Spleen (tissue), 11 donors: ENCODE measurements around the gene NPNT. TPM values are rescaled to one million over a fixed set of nuclear protein-coding genes. Genes with fewer than 3 reads are reported as not detected.

Source experiments
- DNase-seq: peaks from one replicate; pipeline ENCODE4 v3.0.0-alpha.2; 2020
- H3K27ac ChIP-seq, 8 donors: fragments of 200-600 bp; sonication (generic) in 7 of 8; 1 replicate in 4 of 8; 2 replicates in 4 of 8; pipeline versions ENCODE4 v1.5.0 to v1.8.0; 2016 to 2021; ENCODE audit warnings: inconsistent platforms in 4 of 8, mild to moderate bottlenecking in 4 of 8, moderate library complexity in 1 of 8
- H3K27me3 ChIP-seq, 7 donors: fragments of 200-600 bp; sonication (generic) in 6 of 7; replicated peaks in 1 of 7; 1 replicate in 4 of 7; 2 replicates in 3 of 7; pipeline versions ENCODE4 v1.5.0 to v1.8.0; 2016 to 2021; ENCODE audit warnings: inconsistent platforms in 3 of 7, mild to moderate bottlenecking in 1 of 7
- H3K36me3 ChIP-seq, 6 donors: fragments of 200-600 bp; sonication (generic) in 5 of 6; 1 replicate in 4 of 6; 2 replicates in 2 of 6; pipeline versions ENCODE4 v1.5.0 to v1.8.0; 2016 to 2021; ENCODE audit warnings: inconsistent platforms in 2 of 6
- H3K4me1 ChIP-seq, 6 donors: fragments of 200-600 bp; sonication (generic) in 5 of 6; 1 replicate in 3 of 6; 2 replicates in 3 of 6; pipeline versions ENCODE4 v1.5.0 to v1.8.0; 2016 to 2021; ENCODE audit warnings: inconsistent platforms in 3 of 6
- H3K4me3 ChIP-seq, 8 donors: fragments of 200-600 bp; sonication (generic) in 7 of 8; 1 replicate in 4 of 8; 2 replicates in 4 of 8; pipeline versions ENCODE4 v1.5.0 to v1.8.0; 2016 to 2021; ENCODE audit warnings: inconsistent platforms in 4 of 8, mild to moderate bottlenecking in 4 of 8, moderate library complexity in 2 of 8
- H3K9me3 ChIP-seq, 8 donors: fragments of 200-600 bp; sonication (generic) in 7 of 8; 1 replicate in 4 of 8; 2 replicates in 4 of 8; pipeline versions ENCODE4 v1.5.0 to v1.8.0; 2016 to 2021; ENCODE audit warnings: inconsistent platforms in 4 of 8
- CTCF ChIP-seq, 11 experiments: fragments of 200-600 bp in 7 of 11; fragments of 450-650 bp in 4 of 11; sonication (generic) in 4 of 11; IDR thresholded peaks in 8 of 11; conservative IDR thresholded peaks in 3 of 11; 1 replicate in 7 of 11; 2 replicates in 4 of 11; pipeline versions ENCODE4 v1.4.0 to v1.8.0; 2016 to 2021; ENCODE audit warnings: antibody characterized with exemption in 11 of 11, inconsistent platforms in 4 of 11, mild to moderate bottlenecking in 1 of 11
- POLR2A ChIP-seq, 3 donors: fragments of 450-650 bp; IDR thresholded peaks; one replicate each; pipeline ENCODE4 v1.5.1; 2017; ENCODE audit warnings: antibody characterized with exemption in 3 of 3, mild to moderate bottlenecking in 1 of 3
- POLR2AphosphoS5 ChIP-seq, 3 donors: sonication (generic); formaldehyde crosslinking; IDR thresholded peaks; one replicate each; pipeline ENCODE4 v1.5.1; 2017; ENCODE audit warnings: antibody characterized with exemption in 3 of 3
- WGBS, 5 donors: extraction: QIAGEN DNeasy Blood & Tissue Kit in 3 of 5; methylation state at CpG; one replicate each; pipeline versions ENCODE4 v1.1.5 to v1.1.7; 2013 to 2018; 5-methylcytosine and 5-hydroxymethylcytosine counted together
- intact Hi-C: fragments of 100-400 bp; cut with DNase I; formaldehyde crosslinking; loops from one replicate; pipeline ENCODE4 v1.15.0; 2023; ENCODE audit warnings: low total_unique reads
- polyA plus RNA-seq, 3 donors: library from polyadenylated mRNA; stranded (reverse); fragments of 200-250 nt; gene quantifications; one replicate each; pipeline ENCODE4 v1.2.1, GENCODE V29; 2013
- total RNA-seq, 7 donors: library from RNA; depleted of rRNA in 3 of 7; stranded (reverse); fragments of >200 nt in 3 of 7; fragmentation: NEBNext Ultra II Directional in 4 of 7; extraction: Animal tissue kit (Norgen Biotek cat#: 25700) in 4 of 7; gene quantifications; one replicate each; pipeline versions ENCODE4 v1.1.0 to v1.2.1, GENCODE V29; 2016 to 2021
- donor health status: healthy with polysubstance abuse.
- donor health status: DM: no; HTN: no; CAD: no; lungs with moderate emphysema.
- donor health status: DM: no; HTN: no; CAD: no.
- donor health status: Bipolar disorder and iron deficiency.
- donor health status: healthy.
- donor health status: DM: no; HTN: no; CAD: no.
- donor health status: DM: yes; HTN: yes; CAD: no.

Gene NPNT
- total and polyA plus RNA-seq, 10 donors: 3.6 to 40.1 (median 14.0) TPM

GRCh38 chr4:105992641-105993305, 97.5 kb downstream of the NPNT start:
- intact Hi-C loops: no loop called here

GRCh38 chr4:105994061-105994460, 98.8 kb downstream of the NPNT start:
- TF ChIP-seq POLR2AphosphoS5 (IDR thresholded peaks at IDR 0.05) (no peak), CTCF (IDR thresholded peaks at IDR 0.05 in 8 of 11, conservative IDR thresholded peaks at IDR 0.05 in 3 of 11) (no peak), POLR2A (IDR thresholded peaks at IDR 0.05) (no peak)
- no peak for DNase-seq
- Histone ChIP-seq H3K27ac (no peak overlapping the region), H3K27me3 (no peaks in the 10 kb centered on the region), H3K4me3 (no peak overlapping the region), H3K4me1 (peaks cover 0 to 15% (median 0%) of the 10 kb centered on the region in 6 donors), H3K9me3 (no peaks in the 10 kb centered on the region), H3K36me3 (no peaks in the 10 kb centered on the region)
- intact Hi-C loops: no loop called here
- WGBS, 5 donors: 75 to 89% (median 85%) methylated on average over 6 of the region's 6 CpGs

More at GRCh38 chr4:105992641-105993305, 97.5 kb downstream of the NPNT start:
- TF ChIP-seq POLR2A (IDR thresholded peaks at IDR 0.05): no peak
- Histone ChIP-seq H3K36me3 (no peaks in the 10 kb centered on the region), H3K27me3 (no peaks in the 10 kb centered on the region), H3K27ac (no peak overlapping the region), H3K4me1 (peaks cover 0 to 15% (median 0%) of the 10 kb centered on the region in 6 donors), H3K4me3 (no peak overlapping the region), H3K9me3 (peaks cover 0 to 4% (median 0%) of the 10 kb centered on the region in 8 donors)
- DNase-seq: no peak
- 92 to 100% (median 95%) methylated on average over 2 of the region's 2 CpGs for WGBS, 5 donors

- Histone ChIP-seq H3K9me3 (no peaks in the 10 kb centered on the region), H3K27me3 (no peaks in the 10 kb centered on the region), H3K4me3 (no peak overlapping the region), H3K4me1 (peaks cover 0 to 12% (median 0%) of the 10 kb centered on the region in 6 donors), H3K36me3 (no peaks in the 10 kb centered on the region), H3K27ac (no peak overlapping the region)
- intact Hi-C loops: no loop called here
- DNase-seq: no peak
- no peak for TF ChIP-seq CTCF (IDR thresholded peaks at IDR 0.05 in 8 of 11, conservative IDR thresholded peaks at IDR 0.05 in 3 of 11)
- TF ChIP-seq POLR2AphosphoS5 (IDR thresholded peaks at IDR 0.05): no peak
- TF ChIP-seq POLR2A (IDR thresholded peaks at IDR 0.05): no peak
- WGBS, 5 donors: 75 to 92% (median 80%) methylated on average over 5 of the region's 5 CpGs
Measured at GRCh38 chr4:105994841-105995501, 99.7 kb downstream of the NPNT start.

GRCh38 chr4:105996845-105997244, 101.6 kb downstream of the NPNT start:
- TF ChIP-seq CTCF (IDR thresholded peaks at IDR 0.05 in 8 of 11, conservative IDR thresholded peaks at IDR 0.05 in 3 of 11) (no peak), POLR2AphosphoS5 (IDR thresholded peaks at IDR 0.05) (peak in 1 of 3 donors; percentile 11), POLR2A (IDR thresholded peaks at IDR 0.05) (no peak)
- H3K36me3 ChIP-seq: no peaks in the 10 kb centered on the region
- no peak overlapping the region for H3K4me3 ChIP-seq
- 61 to 87% (median 68%) methylated on average over 7 of the region's 7 CpGs for WGBS, 5 donors
- intact Hi-C loops: no loop called here
- H3K27me3 ChIP-seq: no peaks in the 10 kb centered on the region
- H3K4me1 ChIP-seq: no peaks in the 10 kb centered on the region
- no peak for DNase-seq
- no peak overlapping the region for H3K27ac ChIP-seq
- H3K9me3 ChIP-seq: no peaks in the 10 kb centered on the region
